Urinary bladder (tissue), 4 donors: ENCODE data around the gene VEPH1. TPM values are rescaled to one million over a fixed set of nuclear protein-coding genes. Genes with fewer than 3 reads are reported as not detected.

Source experiments
- DNase-seq: peaks from one replicate; pipeline ENCODE4 v3.0.0-alpha.2; 2015; ENCODE audit errors: extremely low spot score
- H3K27ac ChIP-seq: one replicate; pipeline ENCODE4 v1.5.1; 2013; ENCODE audit warnings: low read depth, mild to moderate bottlenecking, moderate library complexity
- H3K36me3 ChIP-seq: one replicate; pipeline ENCODE4 v1.6.1; 2013; ENCODE audit warnings: mild to moderate bottlenecking, moderate library complexity; ENCODE audit not compliant: insufficient read depth
- H3K4me1 ChIP-seq: one replicate; pipeline ENCODE4 v1.6.1; 2013; ENCODE audit warnings: mild to moderate bottlenecking, moderate library complexity; ENCODE audit not compliant: insufficient read depth
- H3K4me3 ChIP-seq: one replicate; pipeline ENCODE4 v1.5.1; 2013; ENCODE audit warnings: low read depth, low read length
- WGBS: extraction: QIAGEN DNeasy Blood & Tissue Kit; methylation state at CpG from one replicate; pipeline ENCODE4 v1.1.7; 2013; 5-methylcytosine and 5-hydroxymethylcytosine counted together
- polyA plus RNA-seq: library from polyadenylated mRNA; stranded (reverse); fragments of 200-250 nt; gene quantifications from one replicate; pipeline ENCODE4 v1.2.3, GENCODE V29; 2013
- total RNA-seq: library from RNA; depleted of rRNA; stranded (reverse); fragments of >200 nt; gene quantifications from one replicate; pipeline ENCODE4 v1.2.3, GENCODE V29; 2014
- donor health status: healthy with polysubstance abuse.
- donor health status: healthy.

The VEPH1 gene
- total and polyA plus RNA-seq, 2 donors = 0.37 to 0.74 TPM

DNA sequence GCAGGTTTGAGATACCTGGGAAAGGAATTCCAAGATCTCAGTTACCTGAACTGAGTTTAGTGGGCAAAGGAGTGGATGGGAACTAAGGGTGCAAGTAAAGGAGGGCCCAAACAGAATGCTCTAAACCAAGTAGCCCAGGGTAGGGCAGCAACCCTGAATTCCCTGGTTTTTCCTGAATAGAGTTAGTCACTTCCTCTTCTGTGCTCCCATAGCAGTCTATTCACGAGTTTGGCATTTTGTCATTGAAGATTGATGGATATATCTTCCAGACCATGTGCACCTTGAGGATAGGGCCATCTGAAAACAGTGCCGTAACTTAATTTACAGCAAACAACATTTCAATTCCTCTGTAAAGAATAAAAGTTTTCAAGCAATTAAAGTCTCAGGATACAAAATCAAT, 85.1 kb downstream of the VEPH1 start:
- Histone ChIP-seq H3K4me3 (no peak overlapping the region), H3K27ac (no peak overlapping the region), H3K4me1 (no peaks in the 10 kb centered on the region), H3K36me3 (no peaks in the 10 kb centered on the region)
- no peak for DNase-seq
- 73% methylated on average over 2 of the region's 2 CpGs for WGBS

DNA sequence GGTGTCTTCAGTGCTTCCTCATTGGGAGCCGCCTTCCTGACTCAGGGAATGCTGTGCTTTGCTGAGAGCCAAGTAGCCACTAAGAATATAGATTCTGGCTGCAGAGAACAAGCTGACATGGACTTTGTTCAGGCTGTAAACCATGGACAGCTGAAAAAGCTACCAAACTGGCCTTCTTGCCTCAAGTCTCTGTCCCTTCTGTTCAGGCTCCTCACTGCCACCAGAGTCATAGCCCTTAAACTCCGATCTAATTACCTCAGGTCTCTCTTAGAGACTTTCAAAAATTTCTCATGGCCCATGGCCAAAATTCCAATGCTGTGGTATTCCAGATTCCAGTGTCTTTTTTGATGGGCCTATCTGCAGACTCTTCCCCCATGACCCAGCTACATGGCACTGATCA, 86.0 kb downstream of the VEPH1 start:
- DNase-seq = no peak
- H3K4me1 ChIP-seq = no peaks in the 10 kb centered on the region
- no peaks in the 10 kb centered on the region for H3K36me3 ChIP-seq
- WGBS = 78% methylated on average over 2 of the region's 2 CpGs
- H3K4me3 ChIP-seq = no peak overlapping the region
- no peak overlapping the region for H3K27ac ChIP-seq

DNA sequence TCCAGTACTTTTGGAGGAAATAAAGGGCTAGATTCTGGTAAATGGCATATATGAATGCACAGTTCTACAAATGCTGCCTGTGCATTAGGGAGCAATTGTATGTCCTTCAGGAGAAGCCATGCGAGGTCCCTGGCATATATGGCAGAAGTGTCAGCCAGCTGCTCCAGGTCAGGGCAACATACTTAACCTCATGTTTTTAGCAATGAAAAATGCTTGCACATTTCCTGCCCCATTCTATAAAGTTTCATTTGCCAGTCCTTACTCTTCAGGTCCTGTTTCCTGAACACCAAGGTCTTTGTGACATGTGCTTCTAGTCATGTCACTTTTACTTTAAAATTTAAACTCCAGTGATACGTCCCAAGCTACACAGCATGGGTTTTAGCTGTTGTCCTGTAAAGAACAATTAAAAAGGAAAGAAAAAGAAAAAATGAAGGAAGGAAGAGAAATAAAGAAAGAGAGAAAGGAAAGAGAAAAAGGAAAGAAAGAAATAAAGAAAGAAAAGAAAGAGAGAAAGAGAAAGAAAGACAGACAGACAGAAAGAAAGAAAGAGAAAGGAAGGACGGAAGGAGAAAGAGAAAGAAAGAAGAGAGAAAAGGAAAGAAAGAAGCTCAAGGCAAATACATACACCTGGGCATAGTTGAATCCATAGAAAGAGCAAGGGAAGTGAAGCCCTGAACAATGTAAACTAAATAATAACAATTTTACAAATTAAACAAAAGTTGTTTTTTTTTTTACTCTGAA, 86.7 kb downstream of the VEPH1 start:
- 68% methylated on average over 3 of the region's 3 CpGs for WGBS
- Histone ChIP-seq H3K27ac (no peak overlapping the region), H3K4me3 (no peak overlapping the region), H3K4me1 (no peaks in the 10 kb centered on the region), H3K36me3 (no peaks in the 10 kb centered on the region)
- no peak for DNase-seq

DNA sequence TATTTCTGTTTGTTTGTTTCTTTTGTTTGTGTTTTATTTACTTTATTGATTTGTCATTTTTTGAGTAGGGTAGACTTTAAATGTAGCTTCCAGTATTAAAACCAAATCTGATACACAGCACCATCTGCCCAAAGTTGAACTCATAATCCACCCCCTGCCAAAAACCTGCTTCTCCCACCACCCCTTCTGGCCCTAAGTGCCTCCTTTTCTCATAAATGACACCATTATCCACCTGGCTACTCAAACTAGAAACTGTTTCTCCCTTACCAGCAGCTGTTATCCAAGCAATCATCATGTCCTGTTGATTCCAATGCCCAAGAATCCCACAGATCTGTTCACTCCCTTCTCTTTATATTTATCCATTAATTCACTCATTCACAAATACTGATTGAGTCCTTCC, 88.4 kb downstream of the VEPH1 start:
- DNase-seq = no peak
- Histone ChIP-seq H3K4me1 (no peaks in the 10 kb centered on the region), H3K4me3 (no peak overlapping the region), H3K27ac (no peak overlapping the region), H3K36me3 (no peaks in the 10 kb centered on the region)

DNA sequence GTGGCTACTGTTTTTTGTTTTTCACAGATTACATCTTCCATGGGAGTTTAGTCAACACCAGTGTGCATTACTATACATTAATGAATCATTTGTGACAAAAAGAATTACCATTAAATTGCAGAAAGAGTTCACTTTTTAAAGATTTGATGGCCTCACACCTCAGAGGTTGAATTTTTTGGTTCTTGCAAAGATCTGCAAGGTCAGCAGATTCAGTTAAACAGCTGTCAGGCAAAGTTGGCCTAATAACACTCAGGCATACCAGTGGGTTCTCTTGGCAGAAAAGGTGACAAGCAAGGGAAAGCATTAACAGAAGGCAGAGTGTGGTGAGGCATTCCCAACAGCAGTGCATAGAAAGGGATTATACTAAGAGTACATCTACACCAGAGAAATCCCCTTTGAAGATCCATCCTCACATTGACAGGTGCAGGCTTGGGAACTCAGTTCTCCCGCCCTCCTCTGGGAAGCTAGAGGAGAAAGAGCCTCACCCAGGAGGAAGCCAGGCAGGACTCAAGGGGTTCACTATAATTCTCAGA, 90.8 kb downstream of the VEPH1 start:
- no peak overlapping the region for H3K27ac ChIP-seq
- DNase-seq = no peak
- H3K4me1 ChIP-seq = no peaks in the 10 kb centered on the region
- H3K36me3 ChIP-seq = no peaks in the 10 kb centered on the region
- H3K4me3 ChIP-seq = no peak overlapping the region
- 78% methylated on average over 1 of the region's 1 CpG for WGBS

DNA sequence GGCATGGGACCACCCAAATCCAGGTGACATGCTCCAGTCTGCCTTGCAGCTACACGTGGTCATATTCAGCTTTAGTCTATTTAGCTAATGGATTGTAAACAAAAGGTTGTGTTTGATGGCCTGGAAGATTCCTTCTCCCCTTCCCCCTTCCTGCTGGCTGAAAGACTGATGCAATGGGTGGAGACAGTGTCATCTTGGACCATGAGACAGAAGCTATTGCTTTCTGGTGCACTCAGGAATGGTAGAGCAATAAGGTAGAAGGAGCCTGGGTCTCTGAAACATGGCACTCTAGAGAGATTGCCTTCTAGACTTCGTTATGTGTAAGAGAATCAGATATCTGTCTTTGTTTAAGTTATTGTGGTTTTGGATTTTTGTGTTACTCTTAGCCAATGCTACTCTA, 92.3 kb downstream of the VEPH1 start:
- DNase-seq = no peak
- Histone ChIP-seq H3K4me1 (no peaks in the 10 kb centered on the region), H3K36me3 (no peaks in the 10 kb centered on the region), H3K27ac (no peak overlapping the region), H3K4me3 (no peak overlapping the region)
- 57% methylated on average over 2 of the region's 2 CpGs for WGBS

DNA sequence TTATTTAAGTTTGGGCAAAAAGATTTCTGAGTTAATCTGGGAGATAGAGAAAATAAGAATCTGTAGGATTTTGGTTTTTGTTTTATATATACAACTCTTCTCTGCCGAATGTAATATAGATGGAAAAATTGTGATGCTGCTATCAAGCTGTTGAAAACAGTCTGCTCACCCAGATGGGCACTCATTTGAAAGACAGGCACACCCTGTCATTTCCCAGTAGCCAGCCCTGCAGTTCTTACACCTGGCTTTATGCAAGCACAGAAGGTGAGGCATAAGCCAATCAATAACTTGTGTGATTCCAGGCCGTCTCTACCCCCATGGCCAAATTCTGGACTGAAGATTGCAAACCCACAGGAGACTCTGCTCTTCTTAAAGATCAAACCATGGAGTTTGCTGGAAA, 93.7 kb downstream of the VEPH1 start:
- H3K36me3 ChIP-seq = no peaks in the 10 kb centered on the region
- no peak overlapping the region for H3K27ac ChIP-seq
- no peaks in the 10 kb centered on the region for H3K4me1 ChIP-seq
- H3K4me3 ChIP-seq = no peak overlapping the region
- DNase-seq = no peak
- 76% methylated on average over 2 of the region's 2 CpGs for WGBS

DNA sequence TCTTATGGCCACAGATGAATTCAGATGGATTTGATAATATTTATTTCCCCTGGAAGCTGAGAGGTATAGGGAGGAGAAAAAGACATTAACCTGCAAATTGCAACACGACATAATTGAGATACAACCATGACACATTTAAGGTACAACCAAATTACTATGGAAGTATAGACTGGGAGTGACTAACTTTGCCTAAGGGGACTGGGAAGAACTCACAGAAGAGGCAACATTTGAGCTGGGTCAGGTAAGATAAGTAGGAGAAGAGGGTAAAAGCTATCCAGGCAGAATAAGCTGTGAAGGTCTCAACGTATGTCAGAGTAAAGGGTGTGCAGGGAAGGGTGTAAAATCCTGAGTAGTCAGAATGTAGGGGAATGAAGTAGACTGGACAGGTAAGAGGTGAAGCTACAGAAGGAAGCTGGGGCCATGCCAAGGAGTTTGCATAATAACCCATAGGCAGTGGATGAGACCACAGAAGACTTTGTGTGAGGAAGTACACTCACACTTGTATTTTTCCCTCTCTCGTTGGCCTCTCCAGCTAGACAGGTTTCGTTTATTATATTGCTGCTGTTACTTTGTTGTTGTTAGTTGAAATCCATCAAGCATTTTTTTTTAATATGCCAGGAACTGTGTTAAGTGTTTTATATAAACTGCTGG, 94.6 kb downstream of the VEPH1 start:
- Histone ChIP-seq H3K36me3 (no peaks in the 10 kb centered on the region), H3K4me3 (no peak overlapping the region), H3K4me1 (no peaks in the 10 kb centered on the region), H3K27ac (no peak overlapping the region)
- 79% methylated on average over 4 of the region's 4 CpGs for WGBS
- DNase-seq = no peak

DNA sequence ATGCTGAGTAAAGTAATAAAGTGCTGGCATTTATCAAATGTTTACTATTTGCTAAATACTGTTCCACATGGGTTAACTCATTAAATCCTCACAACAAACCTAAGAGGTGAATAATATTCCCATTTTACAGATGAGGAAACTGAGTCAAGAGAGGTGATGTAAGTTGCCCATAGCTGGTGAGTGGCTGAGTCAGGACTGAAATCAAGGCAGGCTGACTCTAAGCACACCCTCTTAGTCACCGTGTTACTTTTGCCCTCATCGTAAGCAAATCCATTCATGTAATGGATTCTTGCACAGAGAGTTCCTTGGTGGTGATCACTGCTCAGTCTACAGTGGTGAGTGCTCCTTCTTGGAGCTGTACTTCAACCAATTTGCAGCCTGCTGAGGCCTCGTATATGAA, 95.4 kb downstream of the VEPH1 start:
- no peaks in the 10 kb centered on the region for H3K36me3 ChIP-seq
- no peak for DNase-seq
- no peak overlapping the region for H3K4me3 ChIP-seq
- no peaks in the 10 kb centered on the region for H3K4me1 ChIP-seq
- no peak overlapping the region for H3K27ac ChIP-seq
- WGBS = 70% methylated on average over 3 of the region's 3 CpGs

DNA sequence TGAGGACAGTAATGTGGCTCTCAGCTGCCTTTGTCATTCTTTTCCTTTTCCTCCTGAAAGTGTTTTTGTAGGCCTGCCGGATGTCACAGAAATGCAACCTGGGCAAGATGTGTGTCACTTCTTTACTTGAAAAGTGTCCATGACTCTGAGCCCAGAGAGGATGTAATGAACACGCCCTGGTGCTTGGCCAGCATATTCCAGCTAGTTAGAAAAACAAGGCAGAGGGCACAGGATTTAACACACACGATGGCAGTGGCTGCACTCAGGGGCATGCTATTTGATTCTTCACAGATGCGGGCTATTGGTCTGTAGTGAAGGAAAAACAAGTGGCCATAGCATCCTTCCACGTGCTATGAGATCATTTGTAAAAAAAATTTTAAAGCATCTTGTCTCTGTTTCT, 96.8 kb downstream of the VEPH1 start:
- no peak overlapping the region for H3K4me3 ChIP-seq
- no peak for DNase-seq
- 78% methylated on average over 5 of the region's 5 CpGs for WGBS
- H3K36me3 ChIP-seq = no peaks in the 10 kb centered on the region
- no peaks in the 10 kb centered on the region for H3K4me1 ChIP-seq
- no peak overlapping the region for H3K27ac ChIP-seq

DNA sequence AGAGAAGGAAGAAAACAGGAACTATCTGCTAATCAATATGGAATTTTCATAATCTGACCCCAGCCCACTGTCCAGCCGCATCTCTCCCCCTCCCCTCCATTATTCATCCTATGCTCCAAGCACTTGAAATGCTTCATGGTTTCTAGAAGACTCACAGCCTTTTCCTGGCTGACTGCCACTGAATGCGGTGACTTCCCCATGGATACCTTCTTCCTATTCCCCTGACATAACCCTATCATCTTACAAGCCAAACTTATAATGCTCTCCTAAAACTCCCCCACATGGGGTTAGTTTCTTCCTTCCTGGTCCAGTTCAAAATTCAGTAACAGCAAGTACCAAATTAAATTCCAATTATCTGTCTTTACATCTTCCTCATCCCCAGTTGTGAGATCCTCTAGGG, 97.8 kb downstream of the VEPH1 start:
- Histone ChIP-seq H3K4me3 (no peak overlapping the region), H3K27ac (peak overlapping the region; percentile 32), H3K4me1 (no peaks in the 10 kb centered on the region), H3K36me3 (no peaks in the 10 kb centered on the region)
- DNase-seq = no peak
- 64% methylated on average over 2 of the region's 2 CpGs for WGBS

DNA sequence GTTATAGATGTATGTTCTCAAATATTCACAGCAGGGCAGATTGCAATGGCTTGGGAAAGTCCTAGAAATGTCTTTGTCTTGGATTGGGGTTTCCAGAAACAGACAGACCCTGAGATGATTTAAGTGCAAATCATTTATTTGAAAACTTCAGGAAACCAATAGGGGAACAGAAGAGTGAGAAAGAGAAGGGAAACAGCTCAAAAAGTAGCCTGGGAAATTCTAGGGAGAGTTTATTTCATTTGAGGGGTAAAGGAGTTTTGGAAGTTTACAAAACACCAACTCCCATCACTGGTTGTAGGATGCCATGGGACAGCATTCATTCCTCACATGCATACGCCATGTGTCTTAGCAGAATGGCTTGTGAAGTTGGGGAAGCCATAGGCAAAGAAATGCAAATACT, 98.8 kb downstream of the VEPH1 start:
- no peak for DNase-seq
- 2% methylated on average over 1 of the region's 1 CpG for WGBS
- no peak overlapping the region for H3K27ac ChIP-seq
- H3K4me3 ChIP-seq = no peak overlapping the region
- no peaks in the 10 kb centered on the region for H3K4me1 ChIP-seq
- no peaks in the 10 kb centered on the region for H3K36me3 ChIP-seq

DNA sequence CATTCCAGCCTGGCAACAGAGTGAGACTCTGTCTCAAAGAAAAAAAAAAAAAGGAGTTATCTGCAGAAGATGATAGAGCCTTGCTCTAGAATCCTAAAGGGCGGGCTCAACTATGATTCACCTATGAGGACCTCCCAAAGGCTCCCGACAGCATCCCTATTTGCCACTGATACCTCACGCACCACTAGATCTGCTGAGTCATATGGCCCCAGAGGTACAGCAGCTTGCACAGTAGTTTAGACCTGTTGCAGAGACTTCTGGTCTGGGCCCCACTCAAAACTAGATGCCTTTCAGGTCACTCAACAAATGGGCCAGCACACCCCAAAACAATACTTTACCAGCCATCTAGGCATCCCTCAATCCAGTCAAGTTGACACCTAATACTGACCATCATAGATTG, 104.6 kb downstream of the VEPH1 start:
- no peak for DNase-seq
- H3K27ac ChIP-seq = no peak overlapping the region
- H3K36me3 ChIP-seq = no peaks in the 10 kb centered on the region
- WGBS = 92% methylated on average over 3 of the region's 3 CpGs
- H3K4me3 ChIP-seq = no peak overlapping the region
- no peaks in the 10 kb centered on the region for H3K4me1 ChIP-seq

DNA sequence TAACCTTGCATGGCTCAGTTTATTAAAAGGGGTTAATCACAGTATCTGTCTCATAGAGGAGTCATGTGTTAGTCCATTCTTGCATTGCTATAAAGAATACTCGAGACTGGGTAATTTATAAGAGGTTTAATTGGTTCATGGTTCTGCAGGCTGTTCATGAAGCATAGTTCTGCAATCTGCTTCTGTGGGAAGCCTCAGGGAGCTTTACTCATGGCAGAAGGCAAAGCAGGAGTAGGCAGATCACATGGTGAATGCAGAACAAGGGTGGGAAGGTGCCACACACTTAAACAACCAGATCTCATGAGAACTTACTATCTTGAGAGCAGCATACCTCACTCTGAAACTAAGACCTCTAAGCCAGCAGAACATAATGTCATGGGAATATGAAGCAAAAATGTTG, 108.8 kb downstream of the VEPH1 start:
- H3K4me1 ChIP-seq = no peaks in the 10 kb centered on the region
- 68% methylated on average over 1 of the region's 1 CpG for WGBS
- no peak for DNase-seq
- H3K36me3 ChIP-seq = no peaks in the 10 kb centered on the region
- no peak overlapping the region for H3K27ac ChIP-seq
- H3K4me3 ChIP-seq = no peak overlapping the region
